ENCODE results near the gene VEGFB.

VEGFB gene

GRCh38 chr11:64223001-64223651 lies 11.3 kb upstream of the VEGFB start:
- Mint-ChIP-seq H3K36me3 (ENCODE audit: low read depth) (no peaks in the 10 kb centered on the region), H3K4me3 (no peak overlapping the region), H3K9me3 (no peaks in the 10 kb centered on the region), H3K27me3 (ENCODE audit: low read depth, poor library complexity) (no peaks in the 10 kb centered on the region), H3K27ac (no peak overlapping the region), H3K4me1 (peaks cover 34% of the 10 kb centered on the region)
- TF ChIP-seq CTCF (IDR thresholded peaks at IDR 0.05), result no peak
- no peak for DNase-seq

- Mint-ChIP-seq H3K27me3 (ENCODE audit: low read depth, poor library complexity) (no peaks in the 10 kb centered on the region), H3K27ac (peak overlapping the region; percentile 51)
Observed at GRCh38 chr11:64224151-64224890, 10.1 kb upstream of the VEGFB start.

GRCh38 chr11:64224891-64225607 lies 9.3 kb upstream of the VEGFB start:
- H3K27me3 Mint-ChIP-seq (ENCODE audit: low read depth, poor library complexity), result no peaks in the 10 kb centered on the region
- H3K4me1 Mint-ChIP-seq, result peaks cover 37% of the 10 kb centered on the region
- H3K4me3 Mint-ChIP-seq, result peak overlapping the region; percentile 86
- no peak for TF ChIP-seq CTCF (IDR thresholded peaks at IDR 0.05)
- peak overlapping the region; percentile 93 for H3K27ac Mint-ChIP-seq
- no peaks in the 10 kb centered on the region for H3K36me3 Mint-ChIP-seq (ENCODE audit: low read depth)
- H3K9me3 Mint-ChIP-seq, result no peaks in the 10 kb centered on the region
- no peak for DNase-seq

More at GRCh38 chr11:64224151-64224890, 10.1 kb upstream of the VEGFB start:
- Mint-ChIP-seq H3K36me3 (ENCODE audit: low read depth) (no peaks in the 10 kb centered on the region), H3K4me1 (peaks cover 29% of the 10 kb centered on the region), H3K4me3 (peak overlapping the region; percentile 86), H3K9me3 (no peaks in the 10 kb centered on the region)
- TF ChIP-seq CTCF (IDR thresholded peaks at IDR 0.05), result no peak
- DNase-seq, result no peak

GRCh38 chr11:64225608-64226506 lies 8.5 kb upstream of the VEGFB start, which contains the start of the genes NUDT22 and TRPT1:
Gene NUDT22 (plus strand): TSS chr11:64226274. CDS start chr11:64226653, 379 bp downstream.
Gene TRPT1 (minus strand): TSS chr11:64226186. CDS start chr11:64225860, 326 bp downstream.
- TF ChIP-seq CTCF (IDR thresholded peaks at IDR 0.05), result peak; percentile 18
- Mint-ChIP-seq H3K4me3 (peak within 1 kb of the TSS; percentile 86), H3K4me1 (peaks cover 39% of the 10 kb centered on the region), H3K27ac (peak within 1 kb of the TSS; percentile 93), H3K9me3 (no peaks in the 10 kb centered on the region), H3K36me3 (ENCODE audit: low read depth) (no peaks in the 10 kb centered on the region), H3K27me3 (ENCODE audit: low read depth, poor library complexity) (no peaks in the 10 kb centered on the region)
- peak; percentile 96 for DNase-seq

GRCh38 chr11:64226507-64227051 lies 7.8 kb upstream of the VEGFB start:
- no peak for DNase-seq
- TF ChIP-seq CTCF (IDR thresholded peaks at IDR 0.05), result no peak
- H3K27ac Mint-ChIP-seq, result no peak overlapping the region
- peaks cover 44% of the 10 kb centered on the region for H3K4me1 Mint-ChIP-seq
- H3K36me3 Mint-ChIP-seq (ENCODE audit: low read depth), result no peaks in the 10 kb centered on the region
- no peaks in the 10 kb centered on the region for H3K9me3 Mint-ChIP-seq
- H3K4me3 Mint-ChIP-seq, result peak overlapping the region; percentile 86
- no peaks in the 10 kb centered on the region for H3K27me3 Mint-ChIP-seq (ENCODE audit: low read depth, poor library complexity)
